Thoracic aorta (tissue), 2 donors: ENCODE data around the gene TATDN3. TPM values are rescaled to one million over a fixed set of nuclear protein-coding genes. Genes with fewer than 3 reads are reported as not detected.
"Not testable (repeated sequence)": the region's sequence is repeated elsewhere in the genome, so short reads cannot be mapped to it uniquely, and the experiment has no call there.

Source experiments
- ATAC-seq: fragments of 150-250 bp; one replicate; pipeline ENCODE4 v1.8.0; 2017; ENCODE audit warnings: low read depth; ENCODE audit not compliant: insufficient number of reproducible peaks, low FRiP score
- DNase-seq: peaks from one replicate; pipeline ENCODE4 v3.0.0-alpha.2; 2020; ENCODE audit warnings: low spot score
- H3K27ac ChIP-seq, 2 donors: fragments of 200-600 bp; sonication (generic); 1 replicate in 1 of 2; 2 replicates in 1 of 2; pipeline ENCODE4 v1.5.1; 2016; ENCODE audit warnings: mild to moderate bottlenecking in 2 of 2, moderate library complexity in 2 of 2
- H3K27me3 ChIP-seq: fragments of 200-600 bp; sonication (generic); replicated peaks from 2 replicates; pipeline ENCODE4 v1.6.0; 2016; ENCODE audit warnings: mild to moderate bottlenecking; ENCODE audit not compliant: insufficient read depth
- H3K36me3 ChIP-seq: fragments of 200-600 bp; sonication (generic); one replicate; pipeline ENCODE4 v1.5.1; 2016
- H3K4me1 ChIP-seq, 2 donors: fragments of 200-600 bp; sonication (generic); 1 replicate in 1 of 2; 2 replicates in 1 of 2; pipeline versions ENCODE4 v1.5.1 to v1.6.0; 2016; ENCODE audit warnings: low read depth in 2 of 2, mild to moderate bottlenecking in 1 of 2; ENCODE audit not compliant: control insufficient read depth in 1 of 2
- H3K4me3 ChIP-seq: fragments of 200-600 bp; sonication (generic); 2 replicates; pipeline ENCODE4 v1.5.1; 2016; ENCODE audit warnings: mild to moderate bottlenecking
- H3K9me3 ChIP-seq: fragments of 200-600 bp; sonication (generic); 2 replicates; pipeline ENCODE4 v1.5.1; 2016
- total RNA-seq, 2 donors: library from RNA; depleted of rRNA; stranded (reverse); fragments of >200 nt; gene quantifications; one replicate each; pipeline versions ENCODE4 v1.1.0 to v1.2.3, GENCODE V29; 2016
- TF ChIP-seq, protein P1 (sequence below): fragments of 200-600 bp; sonication (generic); IDR thresholded peaks from one replicate; pipeline ENCODE4 v1.5.1; 2019; ENCODE audit warnings: antibody characterized with exemption

The TATDN3 gene
- total RNA-seq, 2 donors from 2014 or later = 8.1 to 8.9 TPM

- Histone ChIP-seq H3K36me3 (no peaks in the 10 kb centered on the region), H3K4me3 (no peak overlapping the region), H3K27me3 (no peaks in the 10 kb centered on the region), H3K27ac (no peak overlapping the region), H3K9me3 (peaks cover 13% of the 10 kb centered on the region), H3K4me1 (no peaks in the 10 kb centered on the region)
- ATAC-seq = no peak
- TF ChIP-seq, protein P1, sequence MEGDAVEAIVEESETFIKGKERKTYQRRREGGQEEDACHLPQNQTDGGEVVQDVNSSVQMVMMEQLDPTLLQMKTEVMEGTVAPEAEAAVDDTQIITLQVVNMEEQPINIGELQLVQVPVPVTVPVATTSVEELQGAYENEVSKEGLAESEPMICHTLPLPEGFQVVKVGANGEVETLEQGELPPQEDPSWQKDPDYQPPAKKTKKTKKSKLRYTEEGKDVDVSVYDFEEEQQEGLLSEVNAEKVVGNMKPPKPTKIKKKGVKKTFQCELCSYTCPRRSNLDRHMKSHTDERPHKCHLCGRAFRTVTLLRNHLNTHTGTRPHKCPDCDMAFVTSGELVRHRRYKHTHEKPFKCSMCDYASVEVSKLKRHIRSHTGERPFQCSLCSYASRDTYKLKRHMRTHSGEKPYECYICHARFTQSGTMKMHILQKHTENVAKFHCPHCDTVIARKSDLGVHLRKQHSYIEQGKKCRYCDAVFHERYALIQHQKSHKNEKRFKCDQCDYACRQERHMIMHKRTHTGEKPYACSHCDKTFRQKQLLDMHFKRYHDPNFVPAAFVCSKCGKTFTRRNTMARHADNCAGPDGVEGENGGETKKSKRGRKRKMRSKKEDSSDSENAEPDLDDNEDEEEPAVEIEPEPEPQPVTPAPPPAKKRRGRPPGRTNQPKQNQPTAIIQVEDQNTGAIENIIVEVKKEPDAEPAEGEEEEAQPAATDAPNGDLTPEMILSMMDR = no peak
- DNase-seq = no peak
These were observed 36.7 kb downstream of the TATDN3 start for GRCh38 chr1:212828395-212828794.

- not testable (repeated sequence) for H3K4me1 ChIP-seq, H3K9me3 ChIP-seq, ATAC-seq, H3K4me3 ChIP-seq, H3K27ac ChIP-seq, H3K36me3 ChIP-seq, DNase-seq, H3K27me3 ChIP-seq
These were observed 41.8 kb downstream of the TATDN3 start for GRCh38 chr1:212833211-212834207.

- DNase-seq (no peak), ATAC-seq (no peak)
- Histone ChIP-seq H3K27ac (no peak overlapping the region), H3K9me3 (no peaks in the 10 kb centered on the region), H3K4me1 (no peaks in the 10 kb centered on the region), H3K4me3 (no peak overlapping the region), H3K27me3 (no peaks in the 10 kb centered on the region), H3K36me3 (no peaks in the 10 kb centered on the region)
- TF ChIP-seq, protein P1 = no peak
These were observed 46.5 kb downstream of the TATDN3 start for GRCh38 chr1:212838145-212838544.

GRCh38 chr1:212844521-212844920, 52.8 kb downstream of the TATDN3 start:
- not testable (repeated sequence) for H3K27ac ChIP-seq, ATAC-seq, H3K4me3 ChIP-seq, H3K9me3 ChIP-seq, H3K27me3 ChIP-seq, H3K36me3 ChIP-seq, H3K4me1 ChIP-seq, DNase-seq

DNA sequence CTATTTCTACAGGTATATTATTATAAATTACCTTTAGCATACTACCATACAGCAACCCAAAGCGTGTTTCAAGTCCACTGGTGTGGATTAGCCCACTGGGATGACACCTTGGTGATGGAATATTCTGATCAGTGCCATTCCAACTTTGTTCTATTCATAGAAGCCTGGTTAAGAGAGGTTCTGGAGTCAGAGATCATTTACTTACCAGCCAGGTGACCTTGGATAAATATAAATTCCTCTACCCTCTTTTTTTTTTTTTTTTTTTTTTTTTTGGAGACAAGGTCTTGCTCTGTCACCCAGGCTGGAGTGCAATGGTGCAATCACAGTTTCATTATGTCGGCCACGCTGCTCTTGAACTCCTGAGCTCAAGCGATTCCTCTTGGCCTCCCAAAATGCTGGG, 55.9 kb downstream of the TATDN3 start, which contains the start of gene SPATA45:
Gene SPATA45, minus strand, starts transcription at position 101 of the 400 bp plus-strand sequence. CDS start 11,500 bp downstream, outside the sequence.
- H3K9me3 ChIP-seq = no peaks in the 10 kb centered on the region
- TF ChIP-seq, protein P1 = no peak
- H3K4me1 ChIP-seq = no peaks in the 10 kb centered on the region
- no peak for DNase-seq
- H3K27ac ChIP-seq = no peak within 1 kb of the TSS
- no peak within 1 kb of the TSS for H3K4me3 ChIP-seq
- H3K36me3 ChIP-seq = no peaks in the 10 kb centered on the region
- H3K27me3 ChIP-seq = no peaks in the 10 kb centered on the region
- ATAC-seq = no peak

GRCh38 chr1:212852105-212852688, 60.5 kb downstream of the TATDN3 start:
- H3K9me3 ChIP-seq = no peaks in the 10 kb centered on the region
- H3K4me3 ChIP-seq = no peak overlapping the region
- H3K27me3 ChIP-seq = no peaks in the 10 kb centered on the region
- ATAC-seq = no peak
- H3K27ac ChIP-seq = no peak overlapping the region
- no peaks in the 10 kb centered on the region for H3K36me3 ChIP-seq
- DNase-seq = no peak
- peaks cover 5 to 8% of the 10 kb centered on the region in 2 donors for H3K4me1 ChIP-seq
- TF ChIP-seq, protein P1 = no peak
